ENCODE data around the gene ORM2. TPM values are rescaled to one million over a fixed set of nuclear protein-coding genes. Genes with fewer than 3 reads are reported as not detected.

Gene ORM2
- polyA plus RNA-seq, 3 donors = 0.30 to 0.33 TPM; not detected in 1

- peak; percentile 42 to 65 (median 46) for DNase-seq
- H4K20me1 ChIP-seq (ENCODE audit: insufficient read depth, low read length) = no peaks in the 10 kb centered on the region
- peak overlapping the region; percentile 44 to 67 for H3K27ac ChIP-seq (ENCODE audit: low read depth in 1 of 2, low read length in 2 of 2)
- Mint-ChIP-seq H3K9me3 (peaks cover 0 to 6% (median 2%) of the 10 kb centered on the region in 7 donors), H3K27me3 (ENCODE audit: low read depth in 3 of 3) (peaks cover 0 to 7% (median 2%) of the 10 kb centered on the region in 3 donors), H3K27ac (peak overlapping the region; percentile 43 to 89 (median 77)), H3K4me1 (peaks cover 34% of the 10 kb centered on the region), H3K36me3 (no peaks in the 10 kb centered on the region), H3K4me3 (no peak overlapping the region)
- H2AFZ ChIP-seq (ENCODE audit: insufficient read depth, low read depth, low read length, poor library complexity, severe bottlenecking) = no peak overlapping the region
- no peak overlapping the region for H3K4me2 ChIP-seq (replicated peaks; ENCODE audit: extremely low read depth, low read length, poor library complexity, severe bottlenecking)
- peak overlapping the region; percentile 25 for H3K9ac ChIP-seq (ENCODE audit: insufficient read depth, low read length, poor library complexity, severe bottlenecking)
- H3K79me2 ChIP-seq (ENCODE audit: insufficient read depth, low read length) = no peaks in the 10 kb centered on the region
- H3K27me3 ChIP-seq (ENCODE audit: control insufficient read depth in 2 of 2, insufficient read depth in 2 of 2, low read length in 2 of 2) = no peaks in the 10 kb centered on the region
- no peaks in the 10 kb centered on the region for H3K9me3 ChIP-seq (replicated peaks in 1 of 2; ENCODE audit: control insufficient read depth in 1 of 2, insufficient read depth in 1 of 2, low read length in 2 of 2)
- no peak overlapping the region for H3K4me3 ChIP-seq (replicated peaks in 1 of 3; ENCODE audit: low read depth in 2 of 3, low read length in 3 of 3)
- TF ChIP-seq CTCF (IDR thresholded peaks at IDR 0.05) = no peak
- WGBS (ENCODE audit: insufficient coverage) = 69% methylated on average over 8 of the region's 8 CpGs
- intact Hi-C loops (cut with micrococcal nuclease) = no loop called here
- H3K36me3 ChIP-seq (replicated peaks in 1 of 2; ENCODE audit: control insufficient read depth in 1 of 2, insufficient read depth in 2 of 2, low read length in 2 of 2) = no peaks in the 10 kb centered on the region
- peaks cover 36 to 39% of the 10 kb centered on the region in 2 donors for H3K4me1 ChIP-seq (ENCODE audit: control insufficient read depth in 1 of 2, insufficient read depth in 2 of 2, low read length in 2 of 2)
These were observed 11.9 kb upstream of the ORM2 start for GRCh38 chr9:114317665-114318357.

GRCh38 chr9:114318416-114318815 lies 11.3 kb upstream of the ORM2 start:
- H3K4me3 Mint-ChIP-seq = no peak overlapping the region

More at GRCh38 chr9:114318416-114318815, 11.3 kb upstream of the ORM2 start:
- Mint-ChIP-seq H3K36me3 (no peaks in the 10 kb centered on the region), H3K9me3 (peaks cover 0 to 6% (median 2%) of the 10 kb centered on the region in 7 donors), H3K27ac (peak overlapping the region in 5 of 7 donors; percentile 66 to 89 (median 82)), H3K27me3 (ENCODE audit: low read depth in 3 of 3) (peaks cover 0 to 7% (median 2%) of the 10 kb centered on the region in 3 donors), H3K4me1 (peaks cover 34% of the 10 kb centered on the region)
- H2AFZ ChIP-seq (ENCODE audit: insufficient read depth, low read depth, low read length, poor library complexity, severe bottlenecking) = no peak overlapping the region
- H3K9me3 ChIP-seq (replicated peaks in 1 of 2; ENCODE audit: control insufficient read depth in 1 of 2, insufficient read depth in 1 of 2, low read length in 2 of 2) = no peaks in the 10 kb centered on the region
- no peak overlapping the region for H3K4me2 ChIP-seq (replicated peaks; ENCODE audit: extremely low read depth, low read length, poor library complexity, severe bottlenecking)
- H3K9ac ChIP-seq (ENCODE audit: insufficient read depth, low read length, poor library complexity, severe bottlenecking) = peak overlapping the region; percentile 25
- H3K4me1 ChIP-seq (ENCODE audit: control insufficient read depth in 1 of 2, insufficient read depth in 2 of 2, low read length in 2 of 2) = peaks cover 36 to 39% of the 10 kb centered on the region in 2 donors
- H3K36me3 ChIP-seq (replicated peaks in 1 of 2; ENCODE audit: control insufficient read depth in 1 of 2, insufficient read depth in 2 of 2, low read length in 2 of 2) = no peaks in the 10 kb centered on the region
- H4K20me1 ChIP-seq (ENCODE audit: insufficient read depth, low read length) = no peaks in the 10 kb centered on the region
- no peak for DNase-seq
- no peak for TF ChIP-seq CTCF (IDR thresholded peaks at IDR 0.05)
- peak overlapping the region; percentile 12 to 67 for H3K27ac ChIP-seq (ENCODE audit: low read depth in 1 of 2, low read length in 2 of 2)
- intact Hi-C loops (cut with micrococcal nuclease) = no loop called here
- H3K27me3 ChIP-seq (ENCODE audit: control insufficient read depth in 2 of 2, insufficient read depth in 2 of 2, low read length in 2 of 2) = no peaks in the 10 kb centered on the region
- H3K4me3 ChIP-seq (replicated peaks in 1 of 3; ENCODE audit: low read depth in 2 of 3, low read length in 3 of 3) = no peak overlapping the region
- 94% methylated on average over 6 of the region's 8 CpGs for WGBS (ENCODE audit: insufficient coverage)
- H3K79me2 ChIP-seq (ENCODE audit: insufficient read depth, low read length) = no peaks in the 10 kb centered on the region

Data from CD14-positive monocyte (primary cell).